GM03348 (cell line): ENCODE data around the gene CDK2AP2.
"Not testable (repeated sequence)": the region's sequence is repeated elsewhere in the genome, so short reads cannot be mapped to it uniquely, and the experiment has no call there.

Experiments
- DNase-seq: peaks from one replicate; pipeline ENCODE4 v3.0.0; 2012; ENCODE audit warnings: low spot score

CDK2AP2 gene

GRCh38 chr11:67523556-67524479 is 15.9 kb upstream of the CDK2AP2 start:
- DNase-seq, result no peak

- DNase-seq, result no peak
Observed at GRCh38 chr11:67522844-67523555, 15.0 kb upstream of the CDK2AP2 start, which contains the start of gene CABP2. CABP2 (minus strand) TSS chr11:67523446; CDS start chr11:67523326, 120 bp downstream.

GRCh38 chr11:67522338-67522737 is 14.4 kb upstream of the CDK2AP2 start:
- DNase-seq, result no peak

GRCh38 chr11:67521924-67522323 is 14.0 kb upstream of the CDK2AP2 start:
- DNase-seq, result no peak

- DNase-seq, result no peak
Observed at GRCh38 chr11:67520856-67521824, 13.2 kb upstream of the CDK2AP2 start.

GRCh38 chr11:67519726-67520125 is 11.8 kb upstream of the CDK2AP2 start:
- no peak for DNase-seq

- no peak for DNase-seq
Observed at GRCh38 chr11:67517784-67518552, 10.0 kb upstream of the CDK2AP2 start.

- no peak for DNase-seq
Observed at GRCh38 chr11:67516806-67517205, 8.8 kb upstream of the CDK2AP2 start.

GRCh38 chr11:67514116-67514515 is 6.2 kb upstream of the CDK2AP2 start:
- no peak for DNase-seq

- not testable (repeated sequence) for DNase-seq
Observed at GRCh38 chr11:67511558-67511957, 3.6 kb upstream of the CDK2AP2 start.

GRCh38 chr11:67510023-67510345 is 2.0 kb upstream of the CDK2AP2 start:
- DNase-seq, result no peak

- peak; percentile 100 for DNase-seq
Observed at GRCh38 chr11:67508486-67509121, 642 bp upstream of the CDK2AP2 start.

- DNase-seq, result peak; percentile 63
Observed at GRCh38 chr11:67507242-67507863, 609 bp downstream of the CDK2AP2 start.

GRCh38 chr11:67506426-67507051 is 1.4 kb downstream of the CDK2AP2 start:
- DNase-seq, result no peak

- peak; percentile 93 for DNase-seq
Observed at GRCh38 chr11:67505605-67506396, 2.2 kb downstream of the CDK2AP2 start.

- DNase-seq, result peak; percentile 91
Observed at GRCh38 chr11:67504950-67505581, 2.9 kb downstream of the CDK2AP2 start, which contains the start of gene PITPNM1. PITPNM1 (minus strand) TSS chr11:67505363; CDS start chr11:67504180, 1,183 bp downstream.

GRCh38 chr11:67504005-67504949 is 3.7 kb downstream of the CDK2AP2 start:
- peak; percentile 71 for DNase-seq
